ENCODE measurements around the gene CCL27.

CCL27 gene

GRCh38 chr9:34630402-34631154 is 31.9 kb downstream of the CCL27 start:
- Histone ChIP-seq H3K36me3 (ENCODE audit: insufficient read depth) (no peaks in the 10 kb centered on the region), H3K79me2 (ENCODE audit: insufficient read depth, low read depth) (peaks cover 6% of the 10 kb centered on the region), H3K9ac (no peak overlapping the region), H2AFZ (ENCODE audit: low read depth) (no peak overlapping the region), H3K4me2 (no peak overlapping the region), H4K20me1 (ENCODE audit: insufficient read depth) (no peaks in the 10 kb centered on the region), H3K27ac (no peak overlapping the region), H3K4me1 (ENCODE audit: low read depth, poor library complexity, severe bottlenecking) (peaks cover 13% of the 10 kb centered on the region), H3K27me3 (ENCODE audit: insufficient read depth, low read depth) (peaks cover 53% of the 10 kb centered on the region), H3K4me3 (IDR thresholded peaks at IDR 0.05; ENCODE audit: insufficient read depth, low read depth, low read length) (no peak overlapping the region)
- TF ChIP-seq, protein P1, sequence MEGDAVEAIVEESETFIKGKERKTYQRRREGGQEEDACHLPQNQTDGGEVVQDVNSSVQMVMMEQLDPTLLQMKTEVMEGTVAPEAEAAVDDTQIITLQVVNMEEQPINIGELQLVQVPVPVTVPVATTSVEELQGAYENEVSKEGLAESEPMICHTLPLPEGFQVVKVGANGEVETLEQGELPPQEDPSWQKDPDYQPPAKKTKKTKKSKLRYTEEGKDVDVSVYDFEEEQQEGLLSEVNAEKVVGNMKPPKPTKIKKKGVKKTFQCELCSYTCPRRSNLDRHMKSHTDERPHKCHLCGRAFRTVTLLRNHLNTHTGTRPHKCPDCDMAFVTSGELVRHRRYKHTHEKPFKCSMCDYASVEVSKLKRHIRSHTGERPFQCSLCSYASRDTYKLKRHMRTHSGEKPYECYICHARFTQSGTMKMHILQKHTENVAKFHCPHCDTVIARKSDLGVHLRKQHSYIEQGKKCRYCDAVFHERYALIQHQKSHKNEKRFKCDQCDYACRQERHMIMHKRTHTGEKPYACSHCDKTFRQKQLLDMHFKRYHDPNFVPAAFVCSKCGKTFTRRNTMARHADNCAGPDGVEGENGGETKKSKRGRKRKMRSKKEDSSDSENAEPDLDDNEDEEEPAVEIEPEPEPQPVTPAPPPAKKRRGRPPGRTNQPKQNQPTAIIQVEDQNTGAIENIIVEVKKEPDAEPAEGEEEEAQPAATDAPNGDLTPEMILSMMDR (conservative IDR thresholded peaks at IDR 0.05; ENCODE audit: low read depth, low read length), result no peak

DNA sequence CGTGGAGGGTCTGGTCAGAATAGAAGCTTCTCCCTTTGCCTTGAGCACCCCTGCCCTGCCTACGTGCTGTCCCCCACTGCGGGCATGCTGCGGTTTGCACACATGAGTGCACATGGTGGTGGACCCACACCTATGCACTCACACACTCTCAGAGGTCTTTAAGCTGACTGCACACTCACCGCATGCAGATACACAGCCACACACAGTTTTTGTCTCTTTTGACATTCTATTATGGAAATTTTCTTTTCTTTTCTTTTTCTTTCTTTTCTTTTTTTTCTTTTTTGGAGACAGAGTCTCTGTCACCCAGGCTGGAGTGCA is 33.0 kb downstream of the CCL27 start:
- Histone ChIP-seq H3K4me1 (ENCODE audit: low read depth, poor library complexity, severe bottlenecking) (peaks cover 12% of the 10 kb centered on the region), H2AFZ (ENCODE audit: low read depth) (no peak overlapping the region), H3K4me3 (IDR thresholded peaks at IDR 0.05; ENCODE audit: insufficient read depth, low read depth, low read length) (no peak overlapping the region), H3K27ac (no peak overlapping the region), H3K9ac (no peak overlapping the region), H3K4me2 (no peak overlapping the region), H4K20me1 (ENCODE audit: insufficient read depth) (no peaks in the 10 kb centered on the region), H3K79me2 (ENCODE audit: insufficient read depth, low read depth) (no peaks in the 10 kb centered on the region), H3K27me3 (ENCODE audit: insufficient read depth, low read depth) (peaks cover 54% of the 10 kb centered on the region), H3K36me3 (ENCODE audit: insufficient read depth) (no peaks in the 10 kb centered on the region)
- TF ChIP-seq, protein P1 (conservative IDR thresholded peaks at IDR 0.05; ENCODE audit: low read depth, low read length), result no peak

DNA sequence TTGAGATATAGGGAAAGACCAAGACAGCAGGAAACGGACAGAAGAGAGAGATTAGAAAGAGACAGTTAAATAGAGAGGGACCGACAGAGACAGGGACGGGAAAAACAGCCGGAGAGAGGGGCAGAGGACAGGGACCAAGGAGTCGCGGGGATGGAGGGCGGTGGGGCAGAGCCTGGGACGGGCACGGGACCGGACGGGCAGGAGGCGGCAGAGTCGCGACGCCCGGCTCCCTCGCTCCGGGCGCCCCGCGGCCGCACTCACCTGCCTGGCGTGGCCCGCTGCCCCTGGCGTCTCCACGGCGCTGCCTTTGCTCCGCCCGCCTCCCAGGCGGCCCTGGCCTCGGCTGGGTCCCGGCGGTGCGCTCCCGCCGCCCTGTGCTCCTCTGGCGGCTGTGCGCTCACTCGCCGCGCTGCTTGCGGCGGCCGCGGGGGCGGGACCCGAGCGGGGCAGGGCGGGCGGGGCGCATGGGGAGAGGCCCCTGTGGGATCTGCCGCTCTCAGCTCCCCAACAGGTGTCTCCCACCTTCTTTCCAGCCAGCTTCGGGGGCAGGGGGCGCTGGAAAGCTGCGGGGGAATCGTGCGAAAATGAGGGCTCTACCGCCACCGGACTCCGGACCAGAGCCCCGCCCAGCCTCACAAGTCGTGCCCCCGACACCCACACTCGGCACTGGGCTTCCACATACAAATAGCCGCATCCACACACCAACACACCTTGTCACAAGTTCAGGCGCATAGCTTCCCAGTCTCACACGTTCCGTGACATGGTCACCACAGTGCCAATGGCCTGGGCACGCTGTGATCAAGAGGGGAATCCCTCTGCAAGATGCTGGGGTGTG is 33.6 kb downstream of the CCL27 start, which contains the start of gene ARID3C:
Gene ARID3C, minus strand, starts transcription at position 411 of the 835 bp plus-strand sequence. CDS start 1,052 bp downstream, outside the sequence.
- Histone ChIP-seq H4K20me1 (ENCODE audit: insufficient read depth) (no peaks in the 10 kb centered on the region), H3K4me1 (ENCODE audit: low read depth, poor library complexity, severe bottlenecking) (peaks cover 6% of the 10 kb centered on the region), H3K27me3 (ENCODE audit: insufficient read depth, low read depth) (peaks cover 54% of the 10 kb centered on the region), H3K36me3 (ENCODE audit: insufficient read depth) (no peaks in the 10 kb centered on the region), H3K27ac (no peak within 1 kb of the TSS), H3K79me2 (ENCODE audit: insufficient read depth, low read depth) (no peaks in the 10 kb centered on the region), H3K4me3 (IDR thresholded peaks at IDR 0.05; ENCODE audit: insufficient read depth, low read depth, low read length) (no peak within 1 kb of the TSS), H2AFZ (ENCODE audit: low read depth) (no peak within 1 kb of the TSS), H3K4me2 (no peak within 1 kb of the TSS), H3K9ac (no peak within 1 kb of the TSS)
- TF ChIP-seq, protein P1 (conservative IDR thresholded peaks at IDR 0.05; ENCODE audit: low read depth, low read length), result no peak

- Histone ChIP-seq H3K27ac (no peak overlapping the region), H3K79me2 (ENCODE audit: insufficient read depth, low read depth) (no peaks in the 10 kb centered on the region), H4K20me1 (ENCODE audit: insufficient read depth) (no peaks in the 10 kb centered on the region), H3K9ac (no peak overlapping the region), H2AFZ (ENCODE audit: low read depth) (no peak overlapping the region), H3K36me3 (ENCODE audit: insufficient read depth) (no peaks in the 10 kb centered on the region), H3K4me1 (ENCODE audit: low read depth, poor library complexity, severe bottlenecking) (no peaks in the 10 kb centered on the region), H3K27me3 (ENCODE audit: insufficient read depth, low read depth) (peaks cover 54% of the 10 kb centered on the region), H3K4me2 (no peak overlapping the region), H3K4me3 (IDR thresholded peaks at IDR 0.05; ENCODE audit: insufficient read depth, low read depth, low read length) (no peak overlapping the region)
- TF ChIP-seq, protein P1 (conservative IDR thresholded peaks at IDR 0.05; ENCODE audit: low read depth, low read length), result no peak
These were observed 34.5 kb downstream of the CCL27 start for GRCh38 chr9:34627716-34628655.
